HG02840 (cell line): Measurements from ENCODE around the gene MAPKAPK3.

Source experiments
- ATAC-seq: cut with Tn5 transposase; IDR thresholded peaks from one replicate; pipeline ENCODE4 v1.9.1; 2021; ENCODE audit warnings: mild to moderate bottlenecking, moderate library complexity, moderate number of reproducible peaks; ENCODE audit not compliant: unreplicated experiment, low FRiP score

MAPKAPK3 gene

GRCh38 chr3:50586763-50587070 lies 30.2 kb upstream of the MAPKAPK3 start:
- no peak for ATAC-seq

GRCh38 chr3:50587373-50587772 lies 29.6 kb upstream of the MAPKAPK3 start:
- no peak for ATAC-seq

GRCh38 chr3:50587806-50588758 lies 28.9 kb upstream of the MAPKAPK3 start:
- ATAC-seq = no peak

GRCh38 chr3:50588759-50589433 lies 28.1 kb upstream of the MAPKAPK3 start:
- ATAC-seq = no peak

- peak; percentile 13 for ATAC-seq
These were observed 25.7 kb upstream of the MAPKAPK3 start for GRCh38 chr3:50591196-50591741.

DNA sequence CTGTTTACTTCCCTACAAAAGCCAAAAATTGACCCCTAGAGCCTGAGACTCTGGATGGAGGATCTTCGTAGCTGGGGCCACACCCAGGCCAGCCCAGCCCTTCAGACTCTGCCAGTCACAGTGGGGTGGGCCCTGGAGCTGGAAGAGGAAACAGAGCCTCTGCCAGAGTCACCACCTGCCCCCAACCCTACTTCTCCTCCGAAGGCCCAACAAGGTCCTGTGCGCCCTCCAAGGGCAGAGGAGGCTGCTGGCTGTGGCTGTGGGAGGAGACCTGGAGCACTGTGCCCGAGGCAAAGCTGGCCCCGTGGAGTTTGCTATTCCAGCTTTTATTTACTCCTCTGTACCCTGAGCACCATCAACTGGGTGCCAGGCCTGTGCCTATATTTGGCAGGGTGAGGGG lies 24.4 kb upstream of the MAPKAPK3 start:
- ATAC-seq = no peak

DNA sequence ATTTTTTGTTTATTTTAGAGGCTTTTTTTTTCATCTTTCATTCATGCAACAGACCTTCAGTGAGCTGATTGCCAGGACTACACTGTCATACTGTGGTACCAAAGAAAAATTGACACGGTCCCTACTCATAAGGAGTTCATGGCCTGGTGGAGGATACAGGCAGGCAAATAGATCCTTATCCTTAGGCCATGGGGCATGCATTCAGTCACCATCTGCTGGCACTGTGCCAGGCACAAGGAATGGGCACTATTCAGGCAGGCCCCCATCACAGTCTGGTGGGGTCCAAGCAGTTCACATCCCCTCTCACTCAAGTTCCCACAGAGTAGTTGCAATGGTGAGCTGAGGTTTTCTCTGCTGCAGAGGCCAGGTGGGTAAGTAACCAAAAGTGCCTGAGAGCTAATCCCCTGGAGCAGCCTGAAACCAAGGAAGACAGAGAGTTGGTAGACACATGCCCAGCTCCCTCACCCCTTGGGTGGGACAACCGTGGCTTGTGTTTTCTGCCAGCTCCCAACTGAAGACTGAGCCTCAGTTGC lies 22.6 kb upstream of the MAPKAPK3 start:
- no peak for ATAC-seq

GRCh38 chr3:50599115-50599715 lies 17.7 kb upstream of the MAPKAPK3 start:
- ATAC-seq = no peak

DNA sequence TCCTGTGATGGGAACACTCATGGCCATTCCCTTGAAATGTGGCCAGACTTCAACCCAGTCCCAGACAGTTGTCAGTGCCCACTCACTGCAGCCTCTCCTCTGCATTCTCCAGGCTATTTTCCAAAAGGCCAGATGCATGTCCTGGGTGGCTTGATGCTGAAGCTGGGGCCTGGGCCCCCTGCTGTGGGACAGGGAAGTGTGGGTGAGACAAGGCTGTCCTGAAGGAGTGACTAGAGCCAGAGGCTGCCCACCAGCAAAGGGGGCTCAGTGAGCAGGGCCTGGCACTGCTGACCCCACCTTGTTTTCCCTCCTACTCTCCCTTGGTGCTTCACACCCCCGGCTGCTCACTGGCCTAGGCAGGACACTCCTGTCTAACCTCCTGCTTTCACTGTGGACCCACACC lies 17.2 kb upstream of the MAPKAPK3 start:
- ATAC-seq = no peak

DNA sequence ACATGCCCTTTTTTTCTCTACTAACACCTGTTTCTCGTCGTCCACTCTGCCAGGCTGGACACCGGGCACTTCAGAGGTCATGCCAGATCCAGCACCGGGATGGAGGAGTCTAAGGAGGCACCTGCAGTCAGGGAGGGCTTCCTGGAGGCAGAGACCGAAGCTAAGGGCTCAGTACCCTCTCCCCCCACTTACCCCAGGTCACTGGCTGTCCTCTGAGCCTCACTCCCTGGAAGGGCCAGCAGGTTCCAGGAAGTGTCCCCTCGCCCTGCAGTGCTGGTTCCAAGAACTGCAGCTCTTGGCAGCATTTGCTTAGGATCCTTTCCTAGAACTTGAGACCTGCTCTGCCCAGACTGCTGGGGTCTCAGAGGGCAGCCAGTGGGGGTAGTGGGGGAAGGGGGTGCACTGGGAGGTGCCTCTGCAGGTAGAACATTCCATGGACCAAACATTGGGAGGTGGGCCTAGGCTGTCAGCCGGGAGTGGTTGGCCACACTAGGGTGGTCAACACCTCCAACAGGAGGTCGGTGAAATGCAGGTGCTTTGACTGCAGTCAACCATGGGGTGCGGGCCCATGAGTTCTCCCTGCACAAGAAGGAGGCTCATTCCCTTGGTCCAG lies 16.7 kb upstream of the MAPKAPK3 start:
- ATAC-seq = no peak

- ATAC-seq = no peak
These were observed 15.9 kb upstream of the MAPKAPK3 start for GRCh38 chr3:50600841-50601591.

DNA sequence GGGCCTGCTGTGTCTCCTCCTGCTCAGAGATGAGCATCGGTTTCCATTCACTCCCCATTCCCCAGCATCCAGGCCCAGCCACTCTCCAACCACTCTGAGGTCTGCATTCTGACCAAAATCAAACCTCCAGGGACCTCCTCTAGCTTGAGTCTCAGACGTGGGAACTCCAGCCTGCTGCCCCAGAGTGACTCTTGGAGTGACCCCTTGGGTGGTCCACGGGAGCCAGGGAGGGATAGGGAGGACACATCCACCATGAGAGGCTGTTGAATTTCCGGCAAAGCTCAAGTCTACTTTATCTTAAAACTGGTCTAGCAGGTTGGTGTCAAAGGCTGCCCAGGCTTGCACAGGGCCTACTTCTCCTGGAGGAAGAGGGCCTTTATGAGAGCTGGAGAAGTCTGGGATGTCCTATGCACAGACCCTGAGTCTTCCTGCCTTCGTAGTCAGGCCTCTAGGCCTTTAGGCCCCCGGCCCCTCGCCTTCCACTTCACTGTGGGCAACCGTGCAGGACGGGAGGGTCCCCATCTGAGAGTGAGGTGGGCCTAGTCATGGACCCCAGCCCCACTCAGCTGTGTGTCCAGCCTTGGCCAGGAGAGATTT lies 14.3 kb upstream of the MAPKAPK3 start:
- ATAC-seq = no peak

GRCh38 chr3:50603261-50604109 lies 13.5 kb upstream of the MAPKAPK3 start:
- no peak for ATAC-seq

- no peak for ATAC-seq
These were observed 12.8 kb upstream of the MAPKAPK3 start for GRCh38 chr3:50604110-50604621.

DNA sequence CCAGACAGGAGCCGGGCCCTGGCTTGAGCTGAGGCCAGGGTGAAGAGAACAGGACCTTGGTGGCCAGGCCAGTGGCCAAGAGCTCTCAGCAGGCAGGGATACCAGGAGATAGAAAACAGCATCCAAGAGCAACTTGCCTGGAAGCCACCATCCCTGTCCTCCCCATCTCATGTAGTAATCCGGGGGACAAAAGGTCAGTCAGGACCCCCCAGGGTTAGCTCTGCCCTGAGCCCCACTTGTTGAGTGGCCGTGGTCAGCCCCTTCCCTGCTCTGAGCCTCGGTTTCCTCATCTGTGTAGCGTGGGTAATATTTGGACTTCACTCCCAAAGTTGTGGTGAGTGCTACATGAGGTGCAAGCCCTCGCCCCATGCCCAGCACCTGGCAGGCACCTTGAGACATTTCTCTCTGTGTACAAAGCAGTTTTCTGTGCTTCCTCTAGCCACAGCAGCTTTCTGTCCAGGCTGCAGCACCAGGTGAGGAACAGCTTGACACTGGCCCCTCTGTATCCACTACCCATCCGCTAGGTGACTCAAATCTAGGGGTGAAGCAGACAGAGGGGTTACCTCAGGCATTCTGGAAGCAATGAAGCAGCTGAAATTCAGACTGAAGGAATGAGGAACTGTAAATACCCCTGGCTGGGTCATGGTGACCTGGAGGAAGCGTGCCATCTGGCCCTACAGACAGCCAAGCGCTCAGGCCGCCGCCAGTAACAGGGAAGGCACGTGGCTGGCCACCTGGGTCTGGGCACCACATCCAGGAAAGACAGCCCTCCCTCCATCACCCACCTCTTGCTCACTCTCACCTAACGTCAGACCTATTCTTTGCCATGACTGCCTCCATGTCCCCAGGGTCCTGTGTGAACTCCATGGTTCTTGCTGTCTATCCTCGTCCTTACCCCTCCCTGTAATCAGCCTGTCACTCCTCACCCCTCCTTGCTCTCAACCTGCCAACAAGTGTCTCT lies 12.0 kb upstream of the MAPKAPK3 start:
- ATAC-seq = no peak

DNA sequence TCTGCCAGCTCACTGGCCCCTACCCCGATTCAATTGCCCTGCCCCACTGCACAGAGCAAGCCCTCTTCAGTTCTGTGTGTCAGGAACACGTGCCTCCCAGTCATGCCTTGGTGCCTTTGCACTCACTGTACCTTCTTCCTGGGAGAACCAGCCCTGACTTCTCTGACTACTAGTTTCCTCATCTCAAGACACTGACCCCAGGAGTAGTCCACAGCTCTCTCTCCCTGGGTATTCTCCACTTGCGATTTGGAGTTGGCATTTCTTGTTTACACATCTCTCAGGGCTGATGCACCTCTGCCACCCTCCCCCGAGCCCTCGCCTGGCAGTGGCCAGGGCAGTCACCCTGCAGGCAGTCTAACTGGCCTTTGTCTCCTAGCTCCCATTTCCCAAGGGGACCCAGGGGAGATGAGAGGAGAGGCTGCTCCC lies 11.0 kb upstream of the MAPKAPK3 start:
- ATAC-seq = no peak

- no peak for ATAC-seq
These were observed 10.4 kb upstream of the MAPKAPK3 start for GRCh38 chr3:50606596-50606995.
